ENCODE results near the gene RAPGEF6.

The RAPGEF6 gene

DNA sequence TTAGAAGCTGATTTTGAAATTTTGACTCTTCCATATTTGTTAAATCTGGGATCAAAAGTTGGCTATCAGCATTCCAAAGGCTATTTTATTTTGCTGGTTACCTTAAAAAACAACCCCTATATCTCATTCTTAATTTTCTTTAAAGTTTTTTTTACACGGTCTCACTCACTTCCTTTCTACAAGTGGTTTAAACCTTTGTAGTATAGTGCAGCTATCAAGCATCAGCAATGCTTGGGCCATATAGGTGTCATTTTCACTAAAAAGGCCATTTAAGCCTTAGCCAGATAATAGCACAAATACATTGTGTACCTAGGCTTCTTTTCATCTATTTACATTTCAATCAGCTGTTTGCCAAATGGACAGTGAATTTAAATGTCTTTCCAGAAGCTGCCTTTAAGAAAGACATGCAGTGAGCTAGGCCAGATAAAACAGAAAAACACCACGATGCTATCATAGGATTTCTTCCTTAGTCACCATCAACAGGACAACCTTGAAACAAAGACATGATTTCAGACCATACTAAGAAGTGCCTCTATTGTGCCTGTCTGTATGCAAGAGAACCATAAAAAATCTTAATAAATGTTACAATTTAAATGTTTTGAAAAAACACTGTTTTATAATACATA is 104.2 kb downstream of the RAPGEF6 start:
- TF ChIP-seq, protein P1, sequence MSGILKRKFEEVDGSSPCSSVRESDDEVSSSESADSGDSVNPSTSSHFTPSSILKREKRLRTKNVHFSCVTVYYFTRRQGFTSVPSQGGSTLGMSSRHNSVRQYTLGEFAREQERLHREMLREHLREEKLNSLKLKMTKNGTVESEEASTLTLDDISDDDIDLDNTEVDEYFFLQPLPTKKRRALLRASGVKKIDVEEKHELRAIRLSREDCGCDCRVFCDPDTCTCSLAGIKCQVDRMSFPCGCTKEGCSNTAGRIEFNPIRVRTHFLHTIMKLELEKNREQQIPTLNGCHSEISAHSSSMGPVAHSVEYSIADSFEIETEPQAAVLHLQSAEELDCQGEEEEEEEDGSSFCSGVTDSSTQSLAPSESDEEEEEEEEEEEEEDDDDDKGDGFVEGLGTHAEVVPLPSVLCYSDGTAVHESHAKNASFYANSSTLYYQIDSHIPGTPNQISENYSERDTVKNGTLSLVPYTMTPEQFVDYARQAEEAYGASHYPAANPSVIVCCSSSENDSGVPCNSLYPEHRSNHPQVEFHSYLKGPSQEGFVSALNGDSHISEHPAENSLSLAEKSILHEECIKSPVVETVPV (CRISPR knock-in tag; IDR thresholded peaks at IDR 0.05) = no peak
- TF ChIP-seq BACH2 (CRISPR knock-in tag; IDR thresholded peaks at IDR 0.05; ENCODE audit: borderline replicate concordance) = no peak
- no peak for TF ChIP-seq TOX (CRISPR knock-in tag; IDR thresholded peaks at IDR 0.05; ENCODE audit: borderline replicate concordance)
- no peak for TF ChIP-seq RARB (CRISPR knock-in tag; IDR thresholded peaks at IDR 0.05)
- no peak for TF ChIP-seq ZFP3 (CRISPR knock-in tag; IDR thresholded peaks at IDR 0.05)
- TF ChIP-seq, protein P2, sequence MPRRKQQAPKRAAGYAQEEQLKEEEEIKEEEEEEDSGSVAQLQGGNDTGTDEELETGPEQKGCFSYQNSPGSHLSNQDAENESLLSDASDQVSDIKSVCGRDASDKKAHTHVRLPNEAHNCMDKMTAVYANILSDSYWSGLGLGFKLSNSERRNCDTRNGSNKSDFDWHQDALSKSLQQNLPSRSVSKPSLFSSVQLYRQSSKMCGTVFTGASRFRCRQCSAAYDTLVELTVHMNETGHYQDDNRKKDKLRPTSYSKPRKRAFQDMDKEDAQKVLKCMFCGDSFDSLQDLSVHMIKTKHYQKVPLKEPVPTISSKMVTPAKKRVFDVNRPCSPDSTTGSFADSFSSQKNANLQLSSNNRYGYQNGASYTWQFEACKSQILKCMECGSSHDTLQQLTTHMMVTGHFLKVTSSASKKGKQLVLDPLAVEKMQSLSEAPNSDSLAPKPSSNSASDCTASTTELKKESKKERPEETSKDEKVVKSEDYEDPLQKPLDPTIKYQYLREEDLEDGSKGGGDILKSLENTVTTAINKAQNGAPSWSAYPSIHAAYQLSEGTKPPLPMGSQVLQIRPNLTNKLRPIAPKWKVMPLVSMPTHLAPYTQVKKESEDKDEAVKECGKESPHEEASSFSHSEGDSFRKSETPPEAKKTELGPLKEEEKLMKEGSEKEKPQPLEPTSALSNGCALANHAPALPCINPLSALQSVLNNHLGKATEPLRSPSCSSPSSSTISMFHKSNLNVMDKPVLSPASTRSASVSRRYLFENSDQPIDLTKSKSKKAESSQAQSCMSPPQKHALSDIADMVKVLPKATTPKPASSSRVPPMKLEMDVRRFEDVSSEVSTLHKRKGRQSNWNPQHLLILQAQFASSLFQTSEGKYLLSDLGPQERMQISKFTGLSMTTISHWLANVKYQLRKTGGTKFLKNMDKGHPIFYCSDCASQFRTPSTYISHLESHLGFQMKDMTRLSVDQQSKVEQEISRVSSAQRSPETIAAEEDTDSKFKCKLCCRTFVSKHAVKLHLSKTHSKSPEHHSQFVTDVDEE (CRISPR knock-in tag; IDR thresholded peaks at IDR 0.05) = no peak
- TF ChIP-seq, protein P3, sequence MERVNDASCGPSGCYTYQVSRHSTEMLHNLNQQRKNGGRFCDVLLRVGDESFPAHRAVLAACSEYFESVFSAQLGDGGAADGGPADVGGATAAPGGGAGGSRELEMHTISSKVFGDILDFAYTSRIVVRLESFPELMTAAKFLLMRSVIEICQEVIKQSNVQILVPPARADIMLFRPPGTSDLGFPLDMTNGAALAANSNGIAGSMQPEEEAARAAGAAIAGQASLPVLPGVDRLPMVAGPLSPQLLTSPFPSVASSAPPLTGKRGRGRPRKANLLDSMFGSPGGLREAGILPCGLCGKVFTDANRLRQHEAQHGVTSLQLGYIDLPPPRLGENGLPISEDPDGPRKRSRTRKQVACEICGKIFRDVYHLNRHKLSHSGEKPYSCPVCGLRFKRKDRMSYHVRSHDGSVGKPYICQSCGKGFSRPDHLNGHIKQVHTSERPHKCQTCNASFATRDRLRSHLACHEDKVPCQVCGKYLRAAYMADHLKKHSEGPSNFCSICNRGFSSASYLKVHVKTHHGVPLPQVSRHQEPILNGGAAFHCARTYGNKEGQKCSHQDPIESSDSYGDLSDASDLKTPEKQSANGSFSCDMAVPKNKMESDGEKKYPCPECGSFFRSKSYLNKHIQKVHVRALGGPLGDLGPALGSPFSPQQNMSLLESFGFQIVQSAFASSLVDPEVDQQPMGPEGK (CRISPR knock-in tag; IDR thresholded peaks at IDR 0.05; ENCODE audit: borderline replicate concordance) = no peak
- no peak for TF ChIP-seq ZFP30 (CRISPR knock-in tag; IDR thresholded peaks at IDR 0.05)
- TF ChIP-seq ARNTL (CRISPR knock-in tag; IDR thresholded peaks at IDR 0.05; ENCODE audit: borderline replicate concordance, low read depth) = no peak
- no peak for TF ChIP-seq ISL1 (CRISPR knock-in tag; IDR thresholded peaks at IDR 0.05)
- no peak for TF ChIP-seq OSR1 (CRISPR knock-in tag; IDR thresholded peaks at IDR 0.05)
- TF ChIP-seq ZNF8 (CRISPR knock-in tag; IDR thresholded peaks at IDR 0.05) = no peak
- TF ChIP-seq ZC3H10 (CRISPR knock-in tag; IDR thresholded peaks at IDR 0.05) = no peak
- no peak for TF ChIP-seq PPARA (CRISPR knock-in tag; IDR thresholded peaks at IDR 0.05; ENCODE audit: borderline replicate concordance)
- no peak for TF ChIP-seq ZNF70 (CRISPR knock-in tag; IDR thresholded peaks at IDR 0.05)
- no peak for TF ChIP-seq SNAI2 (CRISPR knock-in tag; IDR thresholded peaks at IDR 0.05)
- no peak for TF ChIP-seq TCF4 (CRISPR knock-in tag; IDR thresholded peaks at IDR 0.05; ENCODE audit: borderline replicate concordance)
- TF ChIP-seq, protein P4, sequence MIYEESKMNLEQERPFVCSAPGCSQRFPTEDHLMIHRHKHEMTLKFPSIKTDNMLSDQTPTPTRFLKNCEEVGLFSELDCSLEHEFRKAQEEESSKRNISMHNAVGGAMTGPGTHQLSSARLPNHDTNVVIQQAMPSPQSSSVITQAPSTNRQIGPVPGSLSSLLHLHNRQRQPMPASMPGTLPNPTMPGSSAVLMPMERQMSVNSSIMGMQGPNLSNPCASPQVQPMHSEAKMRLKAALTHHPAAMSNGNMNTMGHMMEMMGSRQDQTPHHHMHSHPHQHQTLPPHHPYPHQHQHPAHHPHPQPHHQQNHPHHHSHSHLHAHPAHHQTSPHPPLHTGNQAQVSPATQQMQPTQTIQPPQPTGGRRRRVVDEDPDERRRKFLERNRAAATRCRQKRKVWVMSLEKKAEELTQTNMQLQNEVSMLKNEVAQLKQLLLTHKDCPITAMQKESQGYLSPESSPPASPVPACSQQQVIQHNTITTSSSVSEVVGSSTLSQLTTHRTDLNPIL (CRISPR knock-in tag; IDR thresholded peaks at IDR 0.05; ENCODE audit: low read depth) = no peak
- peak; percentile 21 for ATAC-seq

DNA sequence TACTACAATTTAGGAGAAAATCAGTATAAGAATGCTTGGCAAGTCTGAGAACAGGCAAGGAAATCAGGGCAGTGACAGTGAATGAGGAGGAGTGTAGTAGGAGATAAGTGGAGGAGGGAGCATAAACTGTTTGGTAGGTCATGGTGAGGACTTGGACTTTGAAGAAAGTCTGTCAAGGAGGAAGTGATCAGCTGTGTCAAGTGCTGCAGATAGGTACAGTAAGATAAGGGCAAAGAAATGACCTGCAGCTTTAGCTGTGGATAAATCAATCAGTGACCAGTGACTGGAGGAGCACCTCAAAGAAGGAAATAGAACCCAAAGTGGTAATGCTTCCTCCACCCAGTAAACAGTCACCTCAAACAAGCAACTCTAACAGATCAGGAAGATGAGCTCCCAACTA is 106.3 kb downstream of the RAPGEF6 start:
- ATAC-seq = no peak
- no peak for TF ChIP-seq ZC3H10 (CRISPR knock-in tag; IDR thresholded peaks at IDR 0.05)
- TF ChIP-seq OSR1 (CRISPR knock-in tag; IDR thresholded peaks at IDR 0.05) = no peak

DNA sequence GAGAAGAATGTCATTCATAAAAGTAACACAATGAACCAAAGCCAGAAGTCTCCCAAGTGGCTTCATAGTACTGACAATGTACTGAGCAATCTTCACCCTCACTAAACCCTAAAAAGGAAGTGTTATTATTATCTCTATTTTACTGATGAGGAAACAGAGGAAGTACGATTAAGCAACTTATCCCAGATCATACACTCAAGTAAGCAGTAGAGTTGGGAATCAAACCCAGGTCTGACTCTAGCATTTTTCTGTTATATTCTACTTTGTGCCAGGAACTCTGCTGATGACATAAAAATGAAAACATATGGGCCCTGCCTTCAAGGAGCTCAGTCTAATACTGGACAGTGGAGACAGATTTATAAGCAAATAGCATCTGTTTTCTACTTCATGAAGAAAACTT is 109.2 kb downstream of the RAPGEF6 start:
- no peak for ATAC-seq
- TF ChIP-seq, protein P4 (CRISPR knock-in tag; IDR thresholded peaks at IDR 0.05; ENCODE audit: low read depth) = no peak
- no peak for TF ChIP-seq TCF4 (CRISPR knock-in tag; IDR thresholded peaks at IDR 0.05; ENCODE audit: borderline replicate concordance)
- TF ChIP-seq ZFP3 (CRISPR knock-in tag; IDR thresholded peaks at IDR 0.05) = no peak
- no peak for TF ChIP-seq TOX (CRISPR knock-in tag; IDR thresholded peaks at IDR 0.05; ENCODE audit: borderline replicate concordance)
- TF ChIP-seq, protein P5, sequence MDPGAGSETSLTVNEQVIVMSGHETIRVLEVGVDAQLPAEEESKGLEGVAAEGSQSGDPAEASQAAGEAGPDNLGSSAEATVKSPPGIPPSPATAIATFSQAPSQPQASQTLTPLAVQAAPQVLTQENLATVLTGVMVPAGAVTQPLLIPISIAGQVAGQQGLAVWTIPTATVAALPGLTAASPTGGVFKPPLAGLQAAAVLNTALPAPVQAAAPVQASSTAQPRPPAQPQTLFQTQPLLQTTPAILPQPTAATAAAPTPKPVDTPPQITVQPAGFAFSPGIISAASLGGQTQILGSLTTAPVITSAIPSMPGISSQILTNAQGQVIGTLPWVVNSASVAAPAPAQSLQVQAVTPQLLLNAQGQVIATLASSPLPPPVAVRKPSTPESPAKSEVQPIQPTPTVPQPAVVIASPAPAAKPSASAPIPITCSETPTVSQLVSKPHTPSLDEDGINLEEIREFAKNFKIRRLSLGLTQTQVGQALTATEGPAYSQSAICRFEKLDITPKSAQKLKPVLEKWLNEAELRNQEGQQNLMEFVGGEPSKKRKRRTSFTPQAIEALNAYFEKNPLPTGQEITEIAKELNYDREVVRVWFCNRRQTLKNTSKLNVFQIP (CRISPR knock-in tag; IDR thresholded peaks at IDR 0.05; ENCODE audit: borderline replicate concordance, low read depth) = no peak
- TF ChIP-seq, protein P3 (CRISPR knock-in tag; IDR thresholded peaks at IDR 0.05; ENCODE audit: borderline replicate concordance) = no peak
- no peak for TF ChIP-seq ARNTL (CRISPR knock-in tag; IDR thresholded peaks at IDR 0.05; ENCODE audit: borderline replicate concordance, low read depth)
- TF ChIP-seq PPARA (CRISPR knock-in tag; IDR thresholded peaks at IDR 0.05; ENCODE audit: borderline replicate concordance) = no peak
